ENCODE data around the gene EIF6. TPM values are rescaled to one million over a fixed set of nuclear protein-coding genes. Genes with fewer than 3 reads are reported as not detected.
"Not testable (repeated sequence)": the region's sequence is repeated elsewhere in the genome, so short reads cannot be mapped to it uniquely, and the experiment has no call there.

EIF6 gene
- total RNA-seq, 6 donors from 2014 or later: 57.5 to 106 (median 88.7) TPM

GRCh38 chr20:35260426-35260825 lies 24.1 kb downstream of the EIF6 start:
- Histone ChIP-seq H3K27me3 (no peaks in the 10 kb centered on the region), H3K9me3 (no peaks in the 10 kb centered on the region), H3K4me1 (peaks cover 0 to 15% (median 10%) of the 10 kb centered on the region in 4 donors), H3K36me3 (peaks cover 0 to 5% (median 0%) of the 10 kb centered on the region in 4 donors), H3K27ac (no peak overlapping the region), H3K4me3 (no peak overlapping the region)
- TF ChIP-seq POLR2AphosphoS5 (IDR thresholded peaks at IDR 0.05) (no peak), POLR2A (IDR thresholded peaks at IDR 0.05) (no peak), EP300 (IDR thresholded peaks at IDR 0.05) (no peak), CTCF (IDR thresholded peaks at IDR 0.05) (no peak)
- ATAC-seq (ENCODE audit: low FRiP score in 2 of 2) (no peak), DNase-seq (no peak)
- 67 to 88% methylated on average over 1 to 4 of the region's 6 CpGs for WGBS, 2 donors

- no peaks in the 10 kb centered on the region for H3K27me3 ChIP-seq
- H3K4me3 ChIP-seq: no peak overlapping the region
- no peak overlapping the region for H3K27ac ChIP-seq
- no peaks in the 10 kb centered on the region for H3K4me1 ChIP-seq
- WGBS, 2 donors: 79 to 85% methylated on average over 8 of the region's 8 CpGs
- ATAC-seq (ENCODE audit: low FRiP score in 2 of 2) (no peak), DNase-seq (no peak)
- H3K36me3 ChIP-seq: no peaks in the 10 kb centered on the region
- TF ChIP-seq CTCF (IDR thresholded peaks at IDR 0.05) (no peak), POLR2AphosphoS5 (IDR thresholded peaks at IDR 0.05) (no peak), POLR2A (IDR thresholded peaks at IDR 0.05) (no peak), EP300 (IDR thresholded peaks at IDR 0.05) (no peak)
- no peaks in the 10 kb centered on the region for H3K9me3 ChIP-seq
These were observed 27.2 kb downstream of the EIF6 start for GRCh38 chr20:35257175-35257909.

DNA sequence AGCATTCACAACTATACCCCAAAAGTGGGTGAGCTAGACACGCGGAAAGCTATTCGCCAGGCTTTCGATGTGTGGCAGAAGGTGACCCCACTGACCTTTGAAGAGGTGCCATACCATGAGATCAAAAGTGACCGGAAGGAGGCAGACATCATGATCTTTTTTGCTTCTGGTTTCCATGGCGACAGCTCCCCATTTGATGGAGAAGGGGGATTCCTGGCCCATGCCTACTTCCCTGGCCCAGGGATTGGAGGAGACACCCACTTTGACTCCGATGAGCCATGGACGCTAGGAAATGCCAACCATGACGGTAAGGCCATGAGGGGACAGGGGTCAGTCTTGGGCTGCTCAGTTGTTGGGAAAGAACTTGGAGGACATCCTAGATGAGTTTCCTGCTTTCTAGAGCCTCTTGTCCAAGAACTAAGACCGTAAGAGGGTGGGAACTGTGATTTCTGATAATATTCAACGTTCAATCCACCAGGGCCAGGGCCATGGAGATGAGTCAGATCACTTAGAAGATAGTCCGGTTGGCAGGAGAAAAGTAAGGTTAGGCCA lies 30.0 kb downstream of the EIF6 start:
- DNase-seq: no peak
- peak in 1 of 2 donors; percentile 46 for ATAC-seq (ENCODE audit: low FRiP score in 2 of 2)
- Histone ChIP-seq H3K36me3 (no peaks in the 10 kb centered on the region), H3K4me3 (no peak overlapping the region), H3K27me3 (no peaks in the 10 kb centered on the region), H3K4me1 (no peaks in the 10 kb centered on the region), H3K9me3 (no peaks in the 10 kb centered on the region), H3K27ac (no peak overlapping the region)
- 91 to 95% methylated on average over 12 of the region's 12 CpGs for WGBS, 2 donors
- TF ChIP-seq EP300 (IDR thresholded peaks at IDR 0.05): no peak
- no peak for TF ChIP-seq POLR2A (IDR thresholded peaks at IDR 0.05)
- no peak for TF ChIP-seq POLR2AphosphoS5 (IDR thresholded peaks at IDR 0.05)
- no peak for TF ChIP-seq CTCF (IDR thresholded peaks at IDR 0.05)

DNA sequence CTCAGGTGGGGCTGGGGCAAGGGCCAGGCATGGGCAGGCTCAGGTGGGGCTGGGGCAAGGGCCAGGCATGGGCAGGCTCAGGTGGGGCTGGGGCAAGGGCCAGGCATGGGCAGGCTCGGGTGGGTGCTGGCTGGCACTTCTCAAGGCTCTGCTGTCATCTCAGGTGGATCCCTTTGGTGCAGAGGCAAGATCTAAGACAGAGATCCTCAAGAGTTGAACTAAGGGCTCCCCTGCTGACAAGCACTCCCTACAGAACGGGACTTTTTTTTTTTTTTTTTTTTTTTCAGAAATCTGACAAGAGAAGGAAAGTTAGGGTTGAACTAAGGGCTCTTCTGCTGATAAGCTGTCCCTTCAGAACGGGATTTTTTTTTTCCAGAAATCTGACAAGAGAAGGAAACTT lies 31.6 kb downstream of the EIF6 start:
- Histone ChIP-seq H3K9me3 (no peaks in the 10 kb centered on the region), H3K4me1 (no peaks in the 10 kb centered on the region), H3K27me3 (no peaks in the 10 kb centered on the region), H3K4me3 (no peak overlapping the region), H3K27ac (no peak overlapping the region), H3K36me3 (no peaks in the 10 kb centered on the region)
- TF ChIP-seq POLR2A (IDR thresholded peaks at IDR 0.05) (no peak), EP300 (IDR thresholded peaks at IDR 0.05) (no peak), CTCF (IDR thresholded peaks at IDR 0.05) (no peak), POLR2AphosphoS5 (IDR thresholded peaks at IDR 0.05) (no peak)
- WGBS, 2 donors: 62 to 78% methylated on average over 3 of the region's 3 CpGs
- DNase-seq: no peak
- ATAC-seq (ENCODE audit: low FRiP score in 2 of 2): no peak

DNA sequence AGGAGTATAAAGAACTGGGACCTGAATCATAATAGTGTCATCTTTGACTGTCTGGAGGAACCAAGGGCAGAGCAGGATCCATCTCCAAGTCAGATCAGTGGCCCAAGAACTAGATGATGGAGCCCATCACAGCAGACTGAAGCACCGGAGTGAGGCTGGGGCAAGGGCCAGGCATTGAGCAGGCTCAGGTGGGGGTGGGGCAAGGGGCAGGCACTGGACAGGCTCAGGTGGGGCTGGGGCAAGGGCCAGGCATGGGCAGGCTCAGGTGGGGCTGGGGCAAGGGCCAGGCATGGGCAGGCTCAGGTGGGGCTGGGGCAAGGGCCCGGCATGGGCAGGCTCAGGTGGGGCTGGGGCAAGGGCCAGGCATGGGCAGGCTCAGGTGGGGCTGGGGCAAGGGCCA lies 32.0 kb downstream of the EIF6 start:
- not testable (repeated sequence) for H3K4me1 ChIP-seq; ATAC-seq (ENCODE audit: low FRiP score in 2 of 2); H3K36me3 ChIP-seq; H3K27me3 ChIP-seq; H3K9me3 ChIP-seq; H3K4me3 ChIP-seq; DNase-seq
- 100% methylated on average over 1 of the region's 2 CpGs for WGBS, 2 donors
- peak overlapping the region in 1 of 4 donors; percentile 49 for H3K27ac ChIP-seq
